RWPE1 (cell line): ENCODE data around the gene FAM76B.

Experiments used
- CTCF ChIA-PET: fragments of 350-600 bp; sonication (Branson Sonifier 250); formaldehyde crosslinking; extraction: SDS; loops from one replicate; lab custom pipeline; 2021; lab: Yijun Ruan, JAX
- POLR2A ChIA-PET: fragments of 400-600 bp; formaldehyde crosslinking; extraction: SDS; loops from one replicate; lab custom pipeline; 2020; ENCODE audit warnings: antibody characterized with exemption; ENCODE audit not compliant: low non-redundant PET; lab: Yijun Ruan, JAX
- DNase-seq: peaks from one replicate; pipeline ENCODE4 v3.0.0; 2012; ENCODE audit warnings: low spot score
- H3K27ac ChIP-seq: fragments of 450-650 bp; 2 replicates; pipeline ENCODE4 v1.5.1; 2017
- TF ChIP-seq, protein P1 (sequence below): fragments of 450-650 bp; conservative IDR thresholded peaks from 2 replicates; pipeline ENCODE4 v1.5.1; 2017; ENCODE audit warnings: low read depth, mild to moderate bottlenecking

FAM76B gene

DNA sequence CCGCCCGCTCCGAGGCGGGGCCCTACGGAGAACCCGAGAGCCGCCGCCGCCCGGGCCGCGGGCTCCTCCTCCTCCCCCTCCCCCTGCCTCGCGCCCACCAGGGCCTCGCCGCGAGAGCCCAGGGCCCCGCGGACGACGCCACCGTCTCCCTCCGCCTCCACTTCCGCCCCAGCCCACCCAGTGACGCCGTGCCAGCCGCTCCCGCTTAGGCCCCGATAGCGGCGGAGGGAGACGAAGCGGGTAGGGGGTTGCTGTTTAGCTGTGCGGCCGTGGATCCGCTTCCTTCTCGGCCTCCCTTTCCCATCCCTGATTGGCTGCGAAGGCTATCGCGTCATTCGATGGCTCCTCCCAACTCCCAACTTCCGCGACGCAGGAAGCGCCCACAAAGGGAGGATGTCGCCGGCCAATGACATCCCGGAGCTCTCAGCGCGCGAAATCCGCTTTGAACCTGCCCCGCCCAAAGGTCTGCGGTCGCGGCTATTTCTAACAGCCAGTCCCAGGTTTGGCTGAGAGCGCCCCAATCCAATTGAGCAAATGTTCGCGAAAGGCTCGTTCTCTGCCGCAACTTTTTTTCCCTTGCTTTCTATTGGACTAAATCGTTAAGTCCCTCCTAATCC lies at the start of gene FAM76B:
Gene FAM76B, minus strand, starts transcription at position 277 of the 617 bp plus-strand sequence. CDS start 304 bp downstream, outside the sequence.
- TF ChIP-seq, protein P1, sequence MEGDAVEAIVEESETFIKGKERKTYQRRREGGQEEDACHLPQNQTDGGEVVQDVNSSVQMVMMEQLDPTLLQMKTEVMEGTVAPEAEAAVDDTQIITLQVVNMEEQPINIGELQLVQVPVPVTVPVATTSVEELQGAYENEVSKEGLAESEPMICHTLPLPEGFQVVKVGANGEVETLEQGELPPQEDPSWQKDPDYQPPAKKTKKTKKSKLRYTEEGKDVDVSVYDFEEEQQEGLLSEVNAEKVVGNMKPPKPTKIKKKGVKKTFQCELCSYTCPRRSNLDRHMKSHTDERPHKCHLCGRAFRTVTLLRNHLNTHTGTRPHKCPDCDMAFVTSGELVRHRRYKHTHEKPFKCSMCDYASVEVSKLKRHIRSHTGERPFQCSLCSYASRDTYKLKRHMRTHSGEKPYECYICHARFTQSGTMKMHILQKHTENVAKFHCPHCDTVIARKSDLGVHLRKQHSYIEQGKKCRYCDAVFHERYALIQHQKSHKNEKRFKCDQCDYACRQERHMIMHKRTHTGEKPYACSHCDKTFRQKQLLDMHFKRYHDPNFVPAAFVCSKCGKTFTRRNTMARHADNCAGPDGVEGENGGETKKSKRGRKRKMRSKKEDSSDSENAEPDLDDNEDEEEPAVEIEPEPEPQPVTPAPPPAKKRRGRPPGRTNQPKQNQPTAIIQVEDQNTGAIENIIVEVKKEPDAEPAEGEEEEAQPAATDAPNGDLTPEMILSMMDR: no peak
- peak within 1 kb of the TSS; percentile 95 for H3K27ac ChIP-seq
- POLR2A ChIA-PET: interaction anchor here (0.6 kb wide), 1 partner anchor 56 kb away, joined by 3 read pairs; no protein-coding TSS in a partner anchor
- DNase-seq: peak; percentile 91
- CTCF ChIA-PET: interaction anchor here (0.6 to 0.8 kb wide), 5 partner anchors 11 to 612 kb away, joined by 3 to 5 read pairs (median 3); no protein-coding TSS in a partner anchor

DNA sequence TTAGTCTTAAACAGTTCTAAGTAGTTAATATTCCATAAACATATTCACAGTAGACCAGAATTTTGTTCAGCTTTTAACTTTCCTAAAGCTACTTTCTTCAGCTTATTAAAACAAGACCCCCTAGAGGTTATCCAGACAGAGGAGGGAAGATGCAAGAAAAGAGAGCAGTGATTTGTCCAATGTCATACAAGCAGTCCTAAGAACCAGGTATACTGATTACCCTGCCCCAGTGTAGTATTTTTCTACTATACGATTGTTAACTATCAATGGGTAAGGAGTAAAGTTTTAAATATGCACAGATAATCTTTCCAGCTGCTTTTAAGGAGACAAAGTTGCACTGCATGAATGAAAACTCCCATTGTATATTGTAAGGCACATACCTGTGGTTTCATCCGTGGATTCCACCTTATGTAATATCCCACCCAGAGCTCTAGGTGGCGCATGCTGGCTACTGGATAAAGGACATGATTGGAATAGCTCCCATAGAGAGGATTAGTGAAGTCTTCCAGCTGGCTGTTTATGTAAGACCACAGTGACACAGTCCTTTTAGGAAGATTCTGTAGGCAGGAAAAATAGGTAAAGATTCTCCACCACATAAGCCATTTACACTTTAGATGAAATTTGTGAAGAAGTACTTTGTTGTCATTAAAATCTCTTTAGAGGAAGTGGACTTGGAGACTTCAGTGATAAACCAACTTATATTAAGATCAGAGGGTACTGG lies 46.3 kb upstream of the FAM76B start:
- TF ChIP-seq, protein P1: peak; percentile 88
- POLR2A ChIA-PET: no interaction called here
- DNase-seq: peak; percentile 78

DNA sequence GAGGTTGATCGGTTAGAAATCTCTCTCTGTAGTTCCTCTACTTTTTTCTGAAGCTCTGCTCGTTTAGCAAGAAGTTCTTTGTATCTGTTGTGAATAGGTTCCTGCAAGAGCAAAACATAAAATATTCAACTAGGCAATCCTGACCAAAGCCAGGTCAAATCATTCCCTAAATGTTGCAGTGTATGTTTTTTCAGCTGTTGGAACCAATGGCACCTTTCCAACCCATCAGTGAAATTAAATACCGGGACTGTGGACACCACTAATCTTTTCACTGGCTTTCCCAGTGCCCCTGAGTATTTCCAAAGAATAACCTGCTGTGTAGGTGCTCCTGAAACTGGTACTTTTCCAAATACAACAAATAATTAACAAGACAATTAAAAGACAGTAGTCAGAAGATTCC lies 45.8 kb upstream of the FAM76B start:
- ChIA-PET CTCF (interaction anchor here (0.6 to 1.7 kb wide), 13 partner anchors 12 to 590 kb away, joined by 3 to 17 read pairs (median 4); partner anchors contain the start of gene MAML2), POLR2A (no interaction called here)
- TF ChIP-seq, protein P1: no peak
- DNase-seq: no peak
- H3K27ac ChIP-seq: no peak overlapping the region

More for the DNA sequence above, 46.3 kb upstream of the FAM76B start:
- no peak overlapping the region for H3K27ac ChIP-seq
- CTCF ChIA-PET: interaction anchor here (0.6 to 1.8 kb wide), 16 partner anchors 13 to 590 kb away, joined by 3 to 17 read pairs (median 3); partner anchors contain the start of gene MAML2

DNA sequence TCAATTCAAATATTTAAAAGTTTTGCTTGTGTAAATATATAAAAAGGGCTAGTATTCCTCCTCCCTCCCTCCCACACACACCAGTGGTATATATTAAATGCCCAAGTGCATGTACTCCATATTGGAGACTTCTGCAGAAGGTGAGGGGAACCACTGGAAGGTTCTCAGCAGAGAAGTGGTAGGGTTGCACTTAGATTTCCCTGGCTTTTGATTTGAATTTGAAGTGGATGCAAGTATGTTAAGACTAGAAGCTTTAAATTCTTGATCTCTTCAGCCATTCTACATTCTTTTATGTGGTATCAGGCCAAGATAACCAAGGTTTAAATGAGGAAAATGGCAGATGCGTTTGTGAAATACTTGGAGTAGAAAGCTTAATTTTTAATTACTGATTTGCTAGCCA lies 43.8 kb upstream of the FAM76B start:
- POLR2A ChIA-PET: no interaction called here
- no peak overlapping the region for H3K27ac ChIP-seq
- DNase-seq: no peak
- TF ChIP-seq, protein P1: no peak
- CTCF ChIA-PET: no interaction called here

DNA sequence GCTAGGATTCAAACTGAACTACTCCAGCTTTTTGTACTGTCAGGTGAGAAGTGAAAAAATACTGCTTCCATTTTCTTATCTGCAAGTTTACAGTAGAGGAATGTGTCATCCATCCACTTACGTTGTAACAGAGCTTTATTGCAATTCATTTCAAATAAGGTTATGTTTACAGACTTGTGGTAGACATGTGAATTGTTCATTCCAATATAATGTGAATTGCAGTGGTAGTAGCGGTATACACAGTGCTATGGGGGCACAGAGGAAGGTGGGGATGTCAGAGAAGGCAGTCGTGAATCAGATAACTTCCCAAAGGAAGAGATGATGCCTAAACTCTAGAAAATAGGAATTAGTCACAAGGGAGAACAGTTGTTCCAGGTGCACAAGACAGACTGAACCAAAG lies 43.2 kb upstream of the FAM76B start:
- DNase-seq: no peak
- TF ChIP-seq, protein P1: no peak
- no peak overlapping the region for H3K27ac ChIP-seq
- ChIA-PET CTCF (no interaction called here), POLR2A (no interaction called here)

DNA sequence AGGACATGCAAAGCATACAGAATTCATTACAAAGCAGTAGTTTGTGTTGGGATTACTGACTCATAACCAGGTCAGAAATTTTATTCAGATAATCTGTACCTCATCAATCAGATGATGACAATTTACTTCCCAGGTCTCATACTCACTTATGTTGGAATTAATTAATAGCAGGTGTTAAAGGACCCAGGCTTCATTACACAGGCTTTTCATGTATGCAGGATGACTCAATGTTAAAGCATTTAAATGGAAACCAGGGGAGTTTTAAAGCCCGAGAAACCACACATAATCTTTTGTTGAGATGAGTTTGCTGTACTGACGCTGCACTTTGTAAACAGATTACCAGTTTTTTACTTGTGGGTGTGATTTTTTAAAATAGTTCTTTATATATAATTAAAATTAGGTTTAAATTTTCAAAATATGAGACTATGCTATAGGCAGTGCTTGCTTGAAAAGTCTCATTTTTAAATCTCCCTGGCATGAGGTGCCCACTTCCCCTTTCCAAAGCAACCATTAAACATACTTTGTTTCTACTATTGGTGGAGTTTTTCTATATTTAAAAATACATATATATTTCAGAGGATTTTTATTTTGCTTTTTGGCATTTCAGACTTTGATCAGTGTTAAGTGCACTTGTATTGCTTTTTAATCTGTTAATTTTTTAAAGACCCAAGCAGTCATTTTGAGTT lies 41.8 kb upstream of the FAM76B start:
- ChIA-PET CTCF (no interaction called here), POLR2A (no interaction called here)
- peak; percentile 45 for DNase-seq
- TF ChIP-seq, protein P1: no peak
- H3K27ac ChIP-seq: no peak overlapping the region
